Thymus (tissue), 11 donors: ENCODE data around the gene PRTN3. TPM values are rescaled to one million over a fixed set of nuclear protein-coding genes. Genes with fewer than 3 reads are reported as not detected.
"Not testable (repeated sequence)": the region's sequence is repeated elsewhere in the genome, so short reads cannot be mapped to it uniquely, and the experiment has no call there.

Experiments
- DNase-seq, 9 donors: peaks; one replicate each; pipeline ENCODE4 v3.0.0-alpha.2; 2013; ENCODE audit warnings: low spot score in 9 of 9, low read depth in 6 of 9, missing footprints in 1 of 9
- H3K27ac ChIP-seq, 2 donors: one replicate each; pipeline ENCODE4 v1.5.1; 2013; ENCODE audit warnings: control low read depth in 1 of 2, low read depth in 1 of 2, low read length in 1 of 2, mild to moderate bottlenecking in 1 of 2, moderate library complexity in 1 of 2
- H3K27me3 ChIP-seq, 2 donors: one replicate each; pipeline ENCODE4 v1.5.1; 2013; ENCODE audit warnings: low read length in 1 of 2; ENCODE audit not compliant: control insufficient read depth in 2 of 2, insufficient read depth in 1 of 2
- H3K36me3 ChIP-seq, 2 donors: one replicate each; pipeline ENCODE4 v1.5.1; 2013; ENCODE audit warnings: low read length in 1 of 2, mild to moderate bottlenecking in 1 of 2, moderate library complexity in 1 of 2; ENCODE audit not compliant: control insufficient read depth in 2 of 2, insufficient read depth in 2 of 2
- H3K4me1 ChIP-seq, 2 donors: one replicate each; pipeline ENCODE4 v1.5.1; 2013; ENCODE audit warnings: low read length in 2 of 2; ENCODE audit not compliant: control insufficient read depth in 2 of 2, insufficient read depth in 2 of 2
- H3K4me3 ChIP-seq, 2 donors: one replicate each; pipeline ENCODE4 v1.5.1; 2013; ENCODE audit warnings: low read length in 2 of 2, control low read depth in 1 of 2, mild to moderate bottlenecking in 1 of 2
- H3K9me3 ChIP-seq, 2 donors: one replicate each; pipeline ENCODE4 v1.5.1; 2013; ENCODE audit warnings: low read length in 1 of 2, mild to moderate bottlenecking in 1 of 2; ENCODE audit not compliant: control insufficient read depth in 2 of 2, insufficient read depth in 1 of 2
- WGBS: extraction: QIAGEN DNeasy Blood & Tissue Kit; methylation state at CpG from one replicate; pipeline ENCODE4 v1.1.7; 2013; 5-methylcytosine and 5-hydroxymethylcytosine counted together
- polyA plus RNA-seq: library from polyadenylated mRNA; stranded (reverse); fragments of 200-250 nt; gene quantifications from one replicate; pipeline ENCODE4 v1.2.3, GENCODE V29; 2013
- total RNA-seq: library from RNA; stranded (reverse); fragments of 120-200 nt; gene quantifications from one replicate; pipeline ENCODE4 v1.2.4, GENCODE V29; 2013
- donor health status: healthy.

Gene PRTN3
- total and polyA plus RNA-seq, 2 donors = 15.4 to 25.2 TPM

DNA sequence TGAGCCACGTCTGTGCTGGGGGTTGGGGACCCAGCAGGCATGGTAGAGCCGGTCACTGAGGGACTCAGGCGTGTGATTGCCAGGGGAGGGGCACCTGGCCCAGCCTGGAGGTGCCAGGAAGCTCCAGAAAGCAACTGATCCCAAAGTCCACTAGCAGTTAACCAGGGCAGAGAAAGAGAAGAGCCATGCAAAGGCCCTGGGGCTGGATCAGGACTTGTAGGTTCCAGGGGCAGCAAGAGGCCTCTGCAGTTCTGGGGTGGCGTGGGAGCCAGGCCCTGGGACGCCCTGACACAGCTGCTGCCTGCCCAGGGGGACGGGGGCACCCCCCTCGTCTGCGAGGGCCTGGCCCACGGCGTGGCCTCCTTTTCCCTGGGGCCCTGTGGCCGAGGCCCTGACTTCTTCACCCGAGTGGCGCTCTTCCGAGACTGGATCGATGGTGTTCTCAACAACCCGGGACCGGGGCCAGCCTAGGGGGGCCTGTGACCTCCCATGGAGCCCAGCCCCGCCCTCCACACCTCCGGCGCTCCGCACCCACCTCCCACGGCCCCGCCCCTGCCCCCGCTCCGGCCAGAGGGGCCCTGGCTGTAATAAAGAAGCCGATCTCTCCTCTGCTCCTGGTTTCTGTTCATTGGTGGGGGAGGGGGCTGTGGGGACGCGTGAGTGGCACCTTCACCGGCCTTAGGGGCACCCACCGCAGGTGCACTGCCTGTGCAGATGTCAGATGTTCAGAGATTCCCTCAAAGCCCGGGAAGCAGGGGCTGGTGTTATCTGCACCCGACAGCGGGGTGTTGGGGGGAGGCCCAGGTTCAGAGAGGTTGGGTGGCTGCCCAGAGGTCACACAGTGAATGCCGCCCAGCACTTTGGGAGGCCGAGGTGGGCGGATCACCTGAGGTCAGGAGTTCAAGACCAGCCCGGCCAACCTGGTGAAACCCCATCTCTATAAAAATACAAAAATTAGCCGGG lies 9.1 kb upstream of the PRTN3 start:
- WGBS = 82% methylated on average over 38 of the region's 38 CpGs
- no peak for DNase-seq
- Histone ChIP-seq H3K4me1 (no peaks in the 10 kb centered on the region), H3K36me3 (no peaks in the 10 kb centered on the region), H3K27me3 (peaks cover 2 to 54% of the 10 kb centered on the region in 2 donors), H3K4me3 (no peak overlapping the region), H3K9me3 (no peaks in the 10 kb centered on the region), H3K27ac (no peak overlapping the region)

DNA sequence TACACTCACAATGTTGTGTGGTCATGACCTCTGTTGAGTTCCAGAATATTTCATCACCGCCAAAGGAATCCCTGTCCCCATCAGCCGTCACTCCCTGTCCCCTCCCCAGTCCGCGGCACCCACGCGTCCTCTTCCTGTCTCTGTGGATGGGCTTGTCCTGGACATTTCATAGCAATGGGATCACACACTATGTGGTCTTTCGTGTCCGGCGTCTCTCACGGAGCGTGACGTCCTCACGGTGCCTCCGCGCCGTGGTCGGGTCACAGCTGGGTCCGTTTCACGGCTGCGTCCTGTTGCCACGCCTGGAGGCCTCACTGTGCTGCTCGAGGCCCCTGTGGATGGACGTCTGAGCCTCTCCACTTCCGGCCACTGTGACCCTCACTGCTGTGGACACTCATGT lies 6.6 kb upstream of the PRTN3 start:
- Histone ChIP-seq H3K27me3 (peaks cover 2 to 53% of the 10 kb centered on the region in 2 donors), H3K9me3 (no peaks in the 10 kb centered on the region), H3K4me1 (no peaks in the 10 kb centered on the region), H3K4me3 (no peak overlapping the region), H3K36me3 (no peaks in the 10 kb centered on the region), H3K27ac (no peak overlapping the region)
- no peak for DNase-seq
- WGBS = 84% methylated on average over 24 of the region's 24 CpGs

DNA sequence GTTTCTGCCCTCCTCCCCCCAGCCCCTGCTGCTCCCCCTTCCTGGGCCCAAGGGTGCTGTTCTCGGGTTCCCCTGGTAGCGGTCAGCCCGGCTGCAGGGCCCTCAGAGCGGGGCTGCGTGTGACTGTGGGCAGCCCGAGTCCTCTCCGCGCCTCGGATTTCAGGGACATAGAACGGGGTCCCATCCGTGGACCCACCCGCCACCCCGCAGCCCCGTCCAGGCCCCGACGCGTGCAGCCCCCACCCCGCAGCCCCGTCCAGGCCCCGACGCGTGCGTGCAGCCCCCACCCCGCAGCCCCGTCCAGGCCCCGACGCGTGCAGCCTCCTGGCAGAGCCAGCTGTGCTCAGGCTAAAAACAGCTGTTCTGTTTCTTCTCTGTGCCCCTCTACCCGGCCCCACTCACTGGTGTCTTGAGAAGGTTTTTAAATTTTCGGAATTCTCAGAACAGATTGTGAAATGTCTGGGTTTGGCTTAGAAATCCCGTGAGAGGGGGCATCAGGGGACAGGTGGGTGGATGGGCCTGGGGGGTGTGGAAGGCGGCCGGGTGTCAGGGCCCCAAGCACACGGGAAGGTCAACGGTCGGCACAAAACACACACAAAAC lies 5.5 kb upstream of the PRTN3 start:
- H3K9me3 ChIP-seq = no peaks in the 10 kb centered on the region
- H3K27me3 ChIP-seq = peaks cover 2 to 54% of the 10 kb centered on the region in 2 donors
- no peaks in the 10 kb centered on the region for H3K4me1 ChIP-seq
- 91% methylated on average over 36 of the region's 36 CpGs for WGBS
- no peak for DNase-seq
- H3K27ac ChIP-seq = no peak overlapping the region
- no peak overlapping the region for H3K4me3 ChIP-seq
- H3K36me3 ChIP-seq = no peaks in the 10 kb centered on the region

- 87% methylated on average over 7 of the region's 7 CpGs for WGBS
- DNase-seq, H3K4me3 ChIP-seq, H3K4me1 ChIP-seq, H3K9me3 ChIP-seq, H3K36me3 ChIP-seq, H3K27ac ChIP-seq: not testable (repeated sequence)
- H3K27me3 ChIP-seq = peaks cover 17 to 79% of the 10 kb centered on the region in 2 donors
These were observed 2.0 kb downstream of the PRTN3 start for GRCh38 chr19:842802-843179.

- Histone ChIP-seq H3K9me3 (peaks cover 0 to 7% of the 10 kb centered on the region in 2 donors), H3K4me1 (no peaks in the 10 kb centered on the region), H3K27ac (no peak overlapping the region), H3K4me3 (no peak overlapping the region), H3K36me3 (no peaks in the 10 kb centered on the region), H3K27me3 (peaks cover 19 to 82% of the 10 kb centered on the region in 2 donors)
- WGBS = 11% methylated on average over 46 of the region's 46 CpGs
- DNase-seq = no peak
These were observed 2.5 kb downstream of the PRTN3 start for GRCh38 chr19:843180-843835.

- no peak overlapping the region for H3K4me3 ChIP-seq
- DNase-seq = no peak
- H3K27ac ChIP-seq = no peak overlapping the region
- H3K4me1 ChIP-seq = no peaks in the 10 kb centered on the region
- H3K36me3 ChIP-seq = no peaks in the 10 kb centered on the region
- 48% methylated on average over 70 of the region's 70 CpGs for WGBS
- peaks cover 0 to 7% of the 10 kb centered on the region in 2 donors for H3K9me3 ChIP-seq
- H3K27me3 ChIP-seq = peaks cover 20 to 85% of the 10 kb centered on the region in 2 donors
These were observed 3.2 kb downstream of the PRTN3 start for GRCh38 chr19:843836-844545.

GRCh38 chr19:844546-844971 lies 3.8 kb downstream of the PRTN3 start:
- Histone ChIP-seq H3K4me1 (no peaks in the 10 kb centered on the region), H3K27ac (no peak overlapping the region), H3K9me3 (peaks cover 0 to 7% of the 10 kb centered on the region in 2 donors), H3K36me3 (no peaks in the 10 kb centered on the region), H3K27me3 (peaks cover 20 to 87% of the 10 kb centered on the region in 2 donors), H3K4me3 (no peak overlapping the region)
- DNase-seq = no peak
- WGBS = 44% methylated on average over 11 of the region's 11 CpGs

DNA sequence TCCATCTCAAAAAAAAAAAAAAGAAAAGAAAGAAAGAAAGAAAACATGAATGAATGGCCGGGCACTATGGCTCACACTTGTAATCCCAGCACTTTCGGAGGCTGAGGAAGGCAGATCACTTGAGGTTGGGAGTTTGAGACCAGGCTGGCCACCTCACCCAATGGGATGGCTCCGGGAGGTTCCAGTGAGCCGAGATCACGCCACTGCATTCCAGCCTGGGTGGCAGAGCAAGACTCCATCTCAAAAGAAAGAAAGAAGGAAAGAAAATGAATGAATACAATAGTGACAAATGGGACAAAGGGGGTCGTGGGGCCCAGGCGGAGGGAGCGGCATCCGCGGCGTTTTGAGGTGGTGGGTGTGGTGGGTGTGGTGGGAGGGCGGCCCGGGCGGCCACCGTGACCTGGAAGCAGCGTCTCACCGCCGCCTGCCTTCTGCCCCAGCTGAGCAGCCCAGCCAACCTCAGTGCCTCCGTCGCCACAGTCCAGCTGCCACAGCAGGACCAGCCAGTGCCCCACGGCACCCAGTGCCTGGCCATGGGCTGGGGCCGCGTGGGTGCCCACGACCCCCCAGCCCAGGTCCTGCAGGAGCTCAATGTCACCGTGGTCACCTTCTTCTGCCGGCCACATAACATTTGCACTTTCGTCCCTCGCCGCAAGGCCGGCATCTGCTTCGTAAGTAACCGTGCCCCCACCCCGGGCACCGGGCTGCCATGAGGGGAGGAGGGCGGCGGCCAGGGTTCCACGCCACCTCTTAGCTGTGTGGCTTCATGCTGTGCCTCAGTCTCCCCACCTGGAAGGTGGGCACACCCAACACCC lies 5.1 kb downstream of the PRTN3 start:
- no peaks in the 10 kb centered on the region for H3K36me3 ChIP-seq
- no peaks in the 10 kb centered on the region for H3K4me1 ChIP-seq
- H3K27ac ChIP-seq = no peak overlapping the region
- no peak overlapping the region for H3K4me3 ChIP-seq
- H3K9me3 ChIP-seq = peaks cover 0 to 7% of the 10 kb centered on the region in 2 donors
- peaks cover 24 to 91% of the 10 kb centered on the region in 2 donors for H3K27me3 ChIP-seq
- no peak for DNase-seq
- 85% methylated on average over 37 of the region's 37 CpGs for WGBS
